B cell (primary cell): ENCODE data around the gene BRD9. TPM values are rescaled to one million over a fixed set of nuclear protein-coding genes. Genes with fewer than 3 reads are reported as not detected.

ENCODE experiments used
- ATAC-seq: fragments of 200-7000 bp; cut with Tn5 transposase; one replicate; pipeline ENCODE4 v1.10.0; 2021; ENCODE audit warnings: low read depth, mild to moderate bottlenecking, moderate number of reproducible peaks, moderate library complexity
- CTCF ChIA-PET: fragments of 350-600 bp; sonication (Branson Sonifier 250); formaldehyde crosslinking; loops from one replicate; lab custom pipeline; 2021; ENCODE audit warnings: antibody characterized with exemption, inconsistent platforms; lab: Charles Lee
- POLR2A ChIA-PET: fragments of 350-600 bp; sonication (Branson Sonifier 250); formaldehyde crosslinking; loops from one replicate; lab custom pipeline; 2021; ENCODE audit warnings: antibody characterized with exemption; lab: Charles Lee
- DNase-seq: peaks from one replicate; pipeline ENCODE4 v3.0.0; 2013
- H2AFZ ChIP-seq: 2 replicates; pipeline ENCODE4 v1.6.1; 2012; ENCODE audit warnings: mild to moderate bottlenecking, low read depth, low read length; ENCODE audit not compliant: insufficient read depth, poor library complexity, severe bottlenecking
- H3K27ac ChIP-seq, 2 donors: 1 replicate in 1 of 2; 2 replicates in 1 of 2; pipeline ENCODE4 v1.5.1; 2012 to 2013; ENCODE audit warnings: low read length in 2 of 2, mild to moderate bottlenecking in 2 of 2, moderate library complexity in 1 of 2
- H3K27me3 ChIP-seq, 4 experiments: fragments of 200-600 bp in 1 of 4; sonication (generic) in 1 of 4; replicated peaks in 1 of 4; 1 replicate in 2 of 4; 2 replicates in 2 of 4; pipeline versions ENCODE4 v1.6.1 to v1.7.0; 2013 to 2016; ENCODE audit warnings: low read length in 3 of 4, mild to moderate bottlenecking in 2 of 4, mixed read lengths in 1 of 4, moderate library complexity in 1 of 4; ENCODE audit not compliant: insufficient read depth in 4 of 4, control insufficient read depth in 3 of 4; ENCODE audit errors: control extremely low read depth in 1 of 4
- H3K36me3 ChIP-seq, 2 experiments: replicated peaks in 1 of 2; 1 replicate in 1 of 2; 2 replicates in 1 of 2; pipeline versions ENCODE4 v1.6.1 to v1.7.1; 2013; ENCODE audit warnings: low read length in 1 of 2; ENCODE audit not compliant: insufficient read depth in 2 of 2, control insufficient read depth in 1 of 2; ENCODE audit errors: control extremely low read depth in 1 of 2, extremely low read depth in 1 of 2
- H3K4me1 ChIP-seq, 2 donors: fragments of 200-600 bp in 1 of 2; sonication (generic) in 1 of 2; 1 replicate in 1 of 2; 2 replicates in 1 of 2; pipeline versions ENCODE4 v1.5.1 to v1.6.1; 2013 to 2017; ENCODE audit warnings: low read length in 2 of 2; ENCODE audit not compliant: control insufficient read depth in 2 of 2, insufficient read depth in 2 of 2
- H3K4me2 ChIP-seq: replicated peaks from 2 replicates; pipeline ENCODE3; 2012; ENCODE audit warnings: mild to moderate bottlenecking, low read depth, low read length; ENCODE audit not compliant: poor library complexity, severe bottlenecking
- H3K4me3 ChIP-seq, 5 experiments: fragments of 200-600 bp in 1 of 5; sonication (generic) in 1 of 5; 1 replicate in 3 of 5; 2 replicates in 2 of 5; pipeline versions ENCODE4 v1.5.1 to v1.7.0; 2011 to 2016; ENCODE audit warnings: low read length in 4 of 5, mild to moderate bottlenecking in 4 of 5, low read depth in 2 of 5, control low read depth in 1 of 5, moderate library complexity in 1 of 5; ENCODE audit not compliant: insufficient read depth in 1 of 5; ENCODE audit errors: control extremely low read depth in 1 of 5, extremely low read depth in 1 of 5
- H3K79me2 ChIP-seq: fragments of 200-600 bp; sonication (generic); one replicate; pipeline ENCODE4 v1.6.0; 2016; ENCODE audit warnings: low read length; ENCODE audit not compliant: control insufficient read depth, insufficient read depth
- H3K9ac ChIP-seq: fragments of 200-600 bp; sonication (generic); 2 replicates; pipeline ENCODE4 v1.6.1; 2017; ENCODE audit warnings: mild to moderate bottlenecking, low read length, moderate library complexity
- H3K9me3 ChIP-seq, 3 donors: one replicate each; pipeline versions ENCODE4 v1.6.1 to v1.7.1; 2013; ENCODE audit warnings: low read length in 2 of 3; ENCODE audit not compliant: control insufficient read depth in 2 of 3, insufficient read depth in 1 of 3; ENCODE audit errors: control extremely low read depth in 1 of 3
- H4K20me1 ChIP-seq: 2 replicates; pipeline ENCODE4 v1.6.0; 2012; ENCODE audit warnings: mild to moderate bottlenecking, low read length; ENCODE audit not compliant: insufficient read depth, control insufficient read depth, poor library complexity, severe bottlenecking
- H3K27ac Mint-ChIP-seq: one replicate; pipeline ENCODE4 v1.8.0; 2021; ENCODE audit warnings: mixed read lengths
- H3K27me3 Mint-ChIP-seq: one replicate; pipeline ENCODE4 v1.8.0; 2021; ENCODE audit warnings: mixed read lengths
- H3K4me1 Mint-ChIP-seq: one replicate; pipeline ENCODE4 v1.8.0; 2021; ENCODE audit warnings: mixed read lengths
- H3K4me3 Mint-ChIP-seq: one replicate; pipeline ENCODE4 v1.8.0; 2021; ENCODE audit warnings: mixed read lengths
- H3K9me3 Mint-ChIP-seq: one replicate; pipeline ENCODE4 v1.8.0; 2022; ENCODE audit warnings: mixed read lengths; ENCODE audit not compliant: insufficient read depth
- EZH2 ChIP-seq: IDR thresholded peaks from 2 replicates; pipeline ENCODE4 v1.6.1; 2012; ENCODE audit warnings: borderline replicate concordance, low read depth, mild to moderate bottlenecking, moderate library complexity, low read length; ENCODE audit not compliant: insufficient read depth, poor library complexity, severe bottlenecking
- WGBS: methylation state at CpG from one replicate; pipeline ENCODE4 v1.1.5; 2013; ENCODE audit warnings: missing lambda C conversion rate; ENCODE audit not compliant: insufficient coverage; 5-methylcytosine and 5-hydroxymethylcytosine counted together
- intact Hi-C: fragments of 100-400 bp; cut with micrococcal nuclease; formaldehyde crosslinking; loops from one replicate; pipeline ENCODE4 v1.10.0; 2022
- polyA plus RNA-seq: library from polyadenylated mRNA; depleted of rRNA; stranded (reverse); fragments of >200 nt; gene quantifications from 2 replicates; pipeline ENCODE4 v1.2.3, GENCODE V29; 2012
- total RNA-seq, 2 donors: library from RNA; stranded (reverse); fragments of 120-200 nt in 1 of 2; gene quantifications; 1 replicate in 1 of 2; 2 replicates in 1 of 2; pipeline versions ENCODE4 v1.2.3 to v1.2.4, GENCODE V29; 2013 to 2022
- TF ChIP-seq, protein P1 (sequence below): fragments of 200-600 bp; IDR thresholded peaks from one replicate; pipeline ENCODE4 v1.8.0; 2022; ENCODE audit warnings: antibody characterized with exemption, mild to moderate bottlenecking

Gene BRD9
- total and polyA plus RNA-seq, 2 donors (not counting 1 experiment from before 2014, with no cell fraction given), result 28.3 to 68.6 TPM

- DNase-seq (no peak), ATAC-seq (no peak)
- no peak overlapping the region for H3K9ac ChIP-seq
- ChIA-PET CTCF (no interaction called here), POLR2A (interaction anchor here (0.5 kb wide), 1 partner anchor 487 kb away, joined by 7 read pairs; no protein-coding TSS in a partner anchor)
- H2AFZ ChIP-seq, result no peak overlapping the region
- TF ChIP-seq EZH2, result no peak
- TF ChIP-seq, protein P1, sequence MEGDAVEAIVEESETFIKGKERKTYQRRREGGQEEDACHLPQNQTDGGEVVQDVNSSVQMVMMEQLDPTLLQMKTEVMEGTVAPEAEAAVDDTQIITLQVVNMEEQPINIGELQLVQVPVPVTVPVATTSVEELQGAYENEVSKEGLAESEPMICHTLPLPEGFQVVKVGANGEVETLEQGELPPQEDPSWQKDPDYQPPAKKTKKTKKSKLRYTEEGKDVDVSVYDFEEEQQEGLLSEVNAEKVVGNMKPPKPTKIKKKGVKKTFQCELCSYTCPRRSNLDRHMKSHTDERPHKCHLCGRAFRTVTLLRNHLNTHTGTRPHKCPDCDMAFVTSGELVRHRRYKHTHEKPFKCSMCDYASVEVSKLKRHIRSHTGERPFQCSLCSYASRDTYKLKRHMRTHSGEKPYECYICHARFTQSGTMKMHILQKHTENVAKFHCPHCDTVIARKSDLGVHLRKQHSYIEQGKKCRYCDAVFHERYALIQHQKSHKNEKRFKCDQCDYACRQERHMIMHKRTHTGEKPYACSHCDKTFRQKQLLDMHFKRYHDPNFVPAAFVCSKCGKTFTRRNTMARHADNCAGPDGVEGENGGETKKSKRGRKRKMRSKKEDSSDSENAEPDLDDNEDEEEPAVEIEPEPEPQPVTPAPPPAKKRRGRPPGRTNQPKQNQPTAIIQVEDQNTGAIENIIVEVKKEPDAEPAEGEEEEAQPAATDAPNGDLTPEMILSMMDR, result no peak
- H3K27me3 Mint-ChIP-seq, result peaks cover 6% of the 10 kb centered on the region
- intact Hi-C loops, result no loop called here
- H3K9me3 Mint-ChIP-seq, result no peaks in the 10 kb centered on the region
- no peak overlapping the region for H3K4me2 ChIP-seq
- WGBS, result 95% methylated on average over 55 of the region's 55 CpGs
- H3K27ac ChIP-seq, result no peak overlapping the region
- no peaks in the 10 kb centered on the region for H3K36me3 ChIP-seq
- H3K4me1 ChIP-seq, result no peaks in the 10 kb centered on the region
- H3K27ac Mint-ChIP-seq, result no peak overlapping the region
- peaks cover 0 to 3% (median 0%) of the 10 kb centered on the region in 4 experiments for H3K27me3 ChIP-seq
- H3K9me3 ChIP-seq, result no peaks in the 10 kb centered on the region
- no peaks in the 10 kb centered on the region for H4K20me1 ChIP-seq
- H3K4me1 Mint-ChIP-seq, result no peaks in the 10 kb centered on the region
- no peak overlapping the region for H3K4me3 Mint-ChIP-seq
- no peaks in the 10 kb centered on the region for H3K79me2 ChIP-seq
- no peak overlapping the region for H3K4me3 ChIP-seq
Observed at GRCh38 chr5:852431-853401, 39.9 kb downstream of the BRD9 start.

DNA sequence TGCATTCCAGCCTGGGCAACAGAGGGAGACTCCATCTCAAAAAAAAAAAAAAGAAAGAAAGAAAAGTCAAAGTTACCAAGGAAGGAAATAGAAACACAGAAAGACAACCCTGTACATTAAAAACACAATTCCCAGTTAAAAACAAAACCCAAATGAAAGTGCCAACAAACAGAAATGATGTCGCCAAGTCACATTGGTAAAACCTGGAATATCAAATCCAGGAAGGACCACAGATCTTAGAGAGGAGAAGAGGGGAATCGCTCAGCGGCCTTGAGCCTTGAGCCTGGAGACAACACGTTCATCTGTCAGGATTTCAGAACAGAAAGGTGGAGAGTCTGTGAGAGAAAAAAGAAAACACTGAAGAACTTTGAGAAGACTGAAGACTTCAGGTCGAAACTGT is 40.6 kb downstream of the BRD9 start:
- POLR2A ChIA-PET, result interaction anchor here (0.5 kb wide), 1 partner anchor 486 kb away, joined by 7 read pairs; no protein-coding TSS in a partner anchor
- H3K27ac ChIP-seq, result no peak overlapping the region
- H4K20me1 ChIP-seq, result no peaks in the 10 kb centered on the region
- H3K79me2 ChIP-seq, result no peaks in the 10 kb centered on the region
- Mint-ChIP-seq H3K27me3 (peaks cover 6% of the 10 kb centered on the region), H3K27ac (no peak overlapping the region), H3K9me3 (no peaks in the 10 kb centered on the region), H3K4me1 (no peaks in the 10 kb centered on the region), H3K4me3 (no peak overlapping the region)
- intact Hi-C loops, result no loop called here
- ATAC-seq (no peak), DNase-seq (no peak)
- CTCF ChIA-PET, result no interaction called here
- H3K36me3 ChIP-seq, result no peaks in the 10 kb centered on the region
- H3K4me3 ChIP-seq, result no peak overlapping the region
- TF ChIP-seq, protein P1, result no peak
- TF ChIP-seq EZH2, result no peak
- no peak overlapping the region for H3K4me2 ChIP-seq
- no peak overlapping the region for H3K9ac ChIP-seq
- H3K4me1 ChIP-seq, result no peaks in the 10 kb centered on the region
- WGBS, result 78% methylated on average over 5 of the region's 5 CpGs
- no peak overlapping the region for H2AFZ ChIP-seq
- no peaks in the 10 kb centered on the region for H3K9me3 ChIP-seq
- peaks cover 0 to 3% (median 0%) of the 10 kb centered on the region in 4 experiments for H3K27me3 ChIP-seq
